Mesothelial cell of epicardium (in vitro differentiated cells): ENCODE measurements around the gene INSIG1. TPM values are rescaled to one million over a fixed set of nuclear protein-coding genes. Genes with fewer than 3 reads are reported as not detected.

ENCODE experiments used
- DNase-seq, 2 experiments: peaks; one replicate each; pipeline ENCODE4 v3.0.0; 2021; ENCODE audit warnings: low spot score in 2 of 2; ENCODE audit not compliant: unreplicated experiment in 2 of 2
- H3K27ac Mint-ChIP-seq: 2 replicates; pipeline ENCODE4 v1.8.0; 2021; ENCODE audit warnings: mixed read lengths
- H3K27me3 Mint-ChIP-seq: 2 replicates; pipeline ENCODE4 v1.8.0; 2021; ENCODE audit warnings: low read depth, mixed read lengths
- H3K36me3 Mint-ChIP-seq: 2 replicates; pipeline ENCODE4 v1.8.0; 2021; ENCODE audit warnings: mixed read lengths
- H3K4me1 Mint-ChIP-seq: 2 replicates; pipeline ENCODE4 v1.8.0; 2021; ENCODE audit warnings: mixed read lengths
- H3K4me3 Mint-ChIP-seq: 2 replicates; pipeline ENCODE4 v1.8.0; 2021; ENCODE audit warnings: mild to moderate bottlenecking, moderate library complexity, mixed read lengths
- H3K9me3 Mint-ChIP-seq: 2 replicates; pipeline ENCODE4 v1.8.0; 2021; ENCODE audit warnings: mixed read lengths
- CTCF ChIP-seq: fragments of 200-600 bp; sonication (generic); IDR thresholded peaks from one replicate; pipeline ENCODE4 v1.5.0; 2021; ENCODE audit warnings: antibody characterized with exemption; ENCODE audit not compliant: unreplicated experiment
- total RNA-seq: library from RNA; stranded (reverse); gene quantifications from 3 replicates; pipeline ENCODE4 v1.2.1, GENCODE V29; 2021

Gene INSIG1
- total RNA-seq, 1 donor from 2014 or later, result 38.2 TPM

- Mint-ChIP-seq H3K4me3 (no peak overlapping the region), H3K4me1 (peaks cover 30% of the 10 kb centered on the region)
- no peak for TF ChIP-seq CTCF
Observed at GRCh38 chr7:155254018-155254417, 43.7 kb upstream of the INSIG1 start.

GRCh38 chr7:155255071-155255470 is 42.6 kb upstream of the INSIG1 start:
- no peak for DNase-seq

More at GRCh38 chr7:155254018-155254417, 43.7 kb upstream of the INSIG1 start:
- H3K27ac Mint-ChIP-seq, result no peak overlapping the region
- H3K36me3 Mint-ChIP-seq, result no peaks in the 10 kb centered on the region
- no peaks in the 10 kb centered on the region for H3K27me3 Mint-ChIP-seq
- DNase-seq, result no peak
- no peaks in the 10 kb centered on the region for H3K9me3 Mint-ChIP-seq

GRCh38 chr7:155255621-155256020 is 42.1 kb upstream of the INSIG1 start:
- H3K4me3 Mint-ChIP-seq, result no peak overlapping the region
- TF ChIP-seq CTCF, result no peak
- H3K27ac Mint-ChIP-seq, result no peak overlapping the region
- H3K27me3 Mint-ChIP-seq, result no peaks in the 10 kb centered on the region
- H3K4me1 Mint-ChIP-seq, result peaks cover 30% of the 10 kb centered on the region
- H3K9me3 Mint-ChIP-seq, result no peaks in the 10 kb centered on the region
- H3K36me3 Mint-ChIP-seq, result no peaks in the 10 kb centered on the region
- DNase-seq, result no peak

More at GRCh38 chr7:155255071-155255470, 42.6 kb upstream of the INSIG1 start:
- Mint-ChIP-seq H3K27ac (no peak overlapping the region), H3K36me3 (no peaks in the 10 kb centered on the region), H3K4me3 (no peak overlapping the region), H3K9me3 (no peaks in the 10 kb centered on the region), H3K4me1 (peaks cover 30% of the 10 kb centered on the region), H3K27me3 (no peaks in the 10 kb centered on the region)
- TF ChIP-seq CTCF, result no peak

GRCh38 chr7:155256081-155256760 is 41.5 kb upstream of the INSIG1 start:
- no peak overlapping the region for H3K27ac Mint-ChIP-seq
- no peak overlapping the region for H3K4me3 Mint-ChIP-seq
- H3K36me3 Mint-ChIP-seq, result no peaks in the 10 kb centered on the region
- no peak for DNase-seq
- H3K9me3 Mint-ChIP-seq, result no peaks in the 10 kb centered on the region
- H3K27me3 Mint-ChIP-seq, result no peaks in the 10 kb centered on the region
- no peak for TF ChIP-seq CTCF
- H3K4me1 Mint-ChIP-seq, result peaks cover 30% of the 10 kb centered on the region

GRCh38 chr7:155256761-155257481 is 40.8 kb upstream of the INSIG1 start:
- TF ChIP-seq CTCF, result no peak
- Mint-ChIP-seq H3K27ac (no peak overlapping the region), H3K36me3 (no peaks in the 10 kb centered on the region), H3K9me3 (no peaks in the 10 kb centered on the region), H3K4me3 (no peak overlapping the region), H3K4me1 (peaks cover 28% of the 10 kb centered on the region), H3K27me3 (no peaks in the 10 kb centered on the region)
- no peak for DNase-seq
